ENCODE results near the gene SFTPA2.
"Not testable (repeated sequence)": the region's sequence is repeated elsewhere in the genome, so short reads cannot be mapped to it uniquely, and the experiment has no call there.

Gene SFTPA2

DNA sequence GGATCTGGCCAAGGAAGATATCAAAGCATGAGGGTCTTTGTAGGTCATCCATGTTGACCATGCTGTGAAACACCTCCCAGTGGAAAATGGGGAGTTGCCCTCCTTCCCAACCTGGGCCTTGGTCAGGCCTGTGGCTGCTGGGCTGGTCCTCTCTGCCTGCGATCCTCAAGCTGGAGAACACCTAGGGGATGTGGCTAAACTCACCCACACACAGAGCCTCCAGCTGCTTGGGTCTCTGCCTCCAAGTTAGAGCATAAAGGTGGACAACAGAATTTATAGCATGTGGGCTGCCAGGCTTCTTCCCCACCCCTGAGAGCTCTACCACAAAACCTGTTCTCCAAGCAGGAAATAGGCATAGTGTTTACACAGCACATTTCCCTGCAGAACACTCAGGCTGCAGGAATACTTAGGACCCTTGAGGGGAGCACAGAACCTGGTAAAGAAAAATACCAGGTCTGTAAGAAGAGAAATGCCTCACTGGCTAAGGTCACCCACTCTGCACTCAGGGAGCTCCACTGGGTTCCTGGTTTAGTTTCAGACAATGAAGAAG, at the start of gene SFTPA2:
Gene SFTPA2, minus strand, starts transcription at position 248 of the 550 bp plus-strand sequence. CDS start 924 bp downstream, outside the sequence.
- Histone ChIP-seq H3K4me3 (ENCODE audit: low read length in 2 of 2) (no peak within 1 kb of the TSS), H3K36me3 (ENCODE audit: control insufficient read depth in 2 of 2, insufficient read depth in 2 of 2, low read length in 2 of 2) (no peaks in the 10 kb centered on the region), H3K9ac (ENCODE audit: low read length in 2 of 2) (no peak within 1 kb of the TSS), H3K4me1 (ENCODE audit: control insufficient read depth, insufficient read depth, low read length) (peaks cover 3% of the 10 kb centered on the region), H3K27me3 (ENCODE audit: control insufficient read depth in 1 of 2, insufficient read depth in 2 of 2, low read length in 2 of 2) (peaks cover 0 to 8% of the 10 kb centered on the region in 2 donors), H3K9me3 (ENCODE audit: control insufficient read depth in 2 of 2, low read length in 2 of 2) (no peaks in the 10 kb centered on the region), H3K27ac (ENCODE audit: low read length) (no peak within 1 kb of the TSS)

DNA sequence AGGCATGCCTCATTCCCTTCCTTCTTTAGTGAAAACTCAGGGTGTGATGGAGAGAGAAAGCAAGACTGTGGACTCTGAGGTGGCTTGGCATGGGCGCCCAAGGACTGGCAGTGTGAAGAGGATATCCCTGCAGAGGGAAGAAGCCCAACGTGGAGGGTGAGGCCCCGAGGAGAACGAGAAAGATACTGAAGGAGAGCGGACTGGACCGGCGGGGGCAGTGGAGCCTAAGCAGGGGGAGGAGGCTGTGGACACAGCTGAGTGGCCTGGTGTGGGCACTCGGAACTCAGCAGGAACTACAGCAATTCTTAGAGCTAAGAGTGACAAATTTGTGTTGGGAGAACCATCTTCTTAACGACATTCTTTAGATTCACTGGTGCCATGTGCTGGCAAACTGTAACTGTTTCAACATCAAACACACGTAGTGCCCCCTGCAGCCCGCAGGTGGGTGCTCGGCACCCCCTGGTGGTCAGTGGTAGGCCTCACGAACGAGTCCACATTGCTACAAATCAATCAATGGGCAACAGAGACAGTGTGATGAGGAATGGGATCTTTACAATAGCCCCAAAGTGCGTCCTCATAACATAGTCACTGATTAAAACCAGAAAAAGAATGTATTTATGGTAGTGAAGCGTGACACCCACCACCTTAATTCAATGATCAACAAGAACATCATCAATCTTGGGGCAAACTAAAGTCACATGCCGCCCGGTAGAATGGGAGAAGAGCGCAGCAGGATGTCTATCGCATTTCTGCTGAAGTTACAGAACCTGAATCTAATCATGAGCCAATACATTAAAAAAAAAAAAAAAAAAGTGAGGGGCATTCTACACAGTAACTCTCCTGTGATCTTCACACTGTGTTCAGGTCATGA, 48.5 kb upstream of the SFTPA2 start:
- H3K4me3 ChIP-seq (ENCODE audit: low read length in 2 of 2): no peak overlapping the region
- no peaks in the 10 kb centered on the region for H3K36me3 ChIP-seq (ENCODE audit: control insufficient read depth in 2 of 2, insufficient read depth in 2 of 2, low read length in 2 of 2)
- H3K9ac ChIP-seq (ENCODE audit: low read length in 2 of 2): no peak overlapping the region
- no peaks in the 10 kb centered on the region for H3K4me1 ChIP-seq (ENCODE audit: control insufficient read depth, insufficient read depth, low read length)
- no peaks in the 10 kb centered on the region for H3K9me3 ChIP-seq (ENCODE audit: control insufficient read depth in 2 of 2, low read length in 2 of 2)
- H3K27ac ChIP-seq (ENCODE audit: low read length): no peak overlapping the region
- peaks cover 0 to 2% of the 10 kb centered on the region in 2 donors for H3K27me3 ChIP-seq (ENCODE audit: control insufficient read depth in 1 of 2, insufficient read depth in 2 of 2, low read length in 2 of 2)

DNA sequence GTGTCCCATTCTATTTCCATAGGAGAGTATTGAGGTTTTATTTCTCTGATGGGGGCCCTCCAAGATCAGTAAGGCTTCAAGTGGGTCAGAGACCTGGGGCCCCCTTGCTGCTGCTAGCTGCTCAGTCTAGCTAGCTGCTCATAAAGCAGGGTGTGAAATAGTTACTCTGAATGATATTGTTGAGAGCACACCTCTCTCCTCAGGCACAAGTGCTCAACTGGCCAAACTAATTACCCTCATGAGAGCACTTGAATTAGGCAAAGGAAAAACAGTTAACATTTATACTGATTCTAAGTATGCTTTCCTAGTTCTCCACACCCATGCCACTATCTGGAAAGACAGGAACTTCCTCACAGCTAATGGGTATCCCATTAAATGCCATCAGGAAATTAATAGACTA, 45.1 kb upstream of the SFTPA2 start:
- Histone ChIP-seq H3K27ac (ENCODE audit: low read length) (no peak overlapping the region), H3K4me3 (ENCODE audit: low read length in 2 of 2) (no peak overlapping the region), H3K4me1 (ENCODE audit: control insufficient read depth, insufficient read depth, low read length) (no peaks in the 10 kb centered on the region), H3K36me3 (ENCODE audit: control insufficient read depth in 2 of 2, insufficient read depth in 2 of 2, low read length in 2 of 2) (no peaks in the 10 kb centered on the region), H3K9me3 (ENCODE audit: control insufficient read depth in 2 of 2, low read length in 2 of 2) (peaks cover 2 to 5% of the 10 kb centered on the region in 2 donors), H3K27me3 (ENCODE audit: control insufficient read depth in 1 of 2, insufficient read depth in 2 of 2, low read length in 2 of 2) (peaks cover 0 to 2% of the 10 kb centered on the region in 2 donors), H3K9ac (ENCODE audit: low read length in 2 of 2) (no peak overlapping the region)

DNA sequence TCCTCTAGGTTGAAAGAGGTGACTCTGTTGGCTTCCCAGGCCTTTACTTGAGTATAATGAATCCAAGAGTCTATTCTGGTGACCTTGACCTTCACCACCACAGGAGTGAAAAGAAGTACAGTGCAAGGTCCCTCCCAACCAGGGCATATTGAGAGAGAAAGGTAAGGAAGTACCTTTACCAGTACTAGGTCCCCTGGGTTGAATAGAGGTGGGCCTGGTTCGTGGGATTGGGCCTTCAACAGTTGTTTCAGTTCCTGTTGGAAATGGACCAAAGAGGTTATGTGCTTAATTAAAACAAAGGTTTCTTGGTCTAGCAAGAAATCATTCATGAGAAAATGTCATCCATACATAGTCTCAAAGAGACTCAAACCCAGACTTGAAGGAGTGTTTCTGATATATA, 44.1 kb upstream of the SFTPA2 start:
- Histone ChIP-seq H3K9ac (ENCODE audit: low read length in 2 of 2) (no peak overlapping the region), H3K4me1 (ENCODE audit: control insufficient read depth, insufficient read depth, low read length) (no peaks in the 10 kb centered on the region), H3K9me3 (ENCODE audit: control insufficient read depth in 2 of 2, low read length in 2 of 2) (peaks cover 2 to 5% of the 10 kb centered on the region in 2 donors), H3K4me3 (ENCODE audit: low read length in 2 of 2) (no peak overlapping the region), H3K27me3 (ENCODE audit: control insufficient read depth in 1 of 2, insufficient read depth in 2 of 2, low read length in 2 of 2) (peaks cover 0 to 2% of the 10 kb centered on the region in 2 donors), H3K27ac (ENCODE audit: low read length) (no peak overlapping the region), H3K36me3 (ENCODE audit: control insufficient read depth in 2 of 2, insufficient read depth in 2 of 2, low read length in 2 of 2) (no peaks in the 10 kb centered on the region)

DNA sequence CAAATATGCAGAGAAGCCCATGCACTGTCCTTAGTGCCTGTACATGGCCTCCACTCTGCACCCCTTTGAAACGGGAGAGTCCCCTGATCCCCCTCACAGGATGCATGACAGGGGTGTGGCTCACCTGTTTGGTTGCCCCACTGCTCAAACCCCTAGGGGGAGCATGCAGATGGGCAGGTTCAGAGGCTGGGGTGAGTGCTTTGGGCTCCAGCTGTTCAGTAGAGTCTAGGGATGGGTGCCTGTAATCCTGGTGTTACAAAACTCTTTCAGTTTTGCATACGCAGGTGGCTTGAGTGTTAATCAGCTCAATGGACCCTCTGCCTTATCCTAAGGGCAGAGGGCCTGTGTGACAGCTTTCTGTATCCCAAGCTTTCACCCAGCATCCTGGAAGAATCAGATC, 42.7 kb upstream of the SFTPA2 start:
- Histone ChIP-seq H3K36me3 (ENCODE audit: control insufficient read depth in 2 of 2, insufficient read depth in 2 of 2, low read length in 2 of 2) (no peaks in the 10 kb centered on the region), H3K9me3 (ENCODE audit: control insufficient read depth in 2 of 2, low read length in 2 of 2) (peaks cover 2 to 5% of the 10 kb centered on the region in 2 donors), H3K4me1 (ENCODE audit: control insufficient read depth, insufficient read depth, low read length) (no peaks in the 10 kb centered on the region), H3K4me3 (ENCODE audit: low read length in 2 of 2) (no peak overlapping the region), H3K27ac (ENCODE audit: low read length) (no peak overlapping the region), H3K27me3 (ENCODE audit: control insufficient read depth in 1 of 2, insufficient read depth in 2 of 2, low read length in 2 of 2) (peaks cover 0 to 2% of the 10 kb centered on the region in 2 donors), H3K9ac (ENCODE audit: low read length in 2 of 2) (no peak overlapping the region)

DNA sequence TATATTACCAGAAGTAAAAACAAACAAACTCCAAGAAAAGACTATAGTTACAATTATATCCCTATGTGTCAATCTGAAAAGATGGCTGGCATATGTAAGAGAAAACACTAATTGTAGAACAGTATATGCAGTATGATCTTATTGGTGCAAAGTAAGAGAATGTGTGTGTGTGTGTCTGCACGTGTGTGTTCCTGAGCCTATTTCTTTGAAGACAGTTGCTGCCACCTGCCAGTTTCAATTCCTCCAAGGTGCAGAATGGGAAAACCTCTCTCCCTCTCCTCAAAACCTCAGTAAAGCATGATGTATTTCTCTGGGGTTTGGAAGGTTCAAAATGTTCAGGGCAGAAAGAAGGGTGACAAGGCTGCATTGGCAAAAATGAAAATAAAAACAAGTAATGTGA, 41.7 kb upstream of the SFTPA2 start:
- no peaks in the 10 kb centered on the region for H3K36me3 ChIP-seq (ENCODE audit: control insufficient read depth in 2 of 2, insufficient read depth in 2 of 2, low read length in 2 of 2)
- peaks cover 0 to 2% of the 10 kb centered on the region in 2 donors for H3K27me3 ChIP-seq (ENCODE audit: control insufficient read depth in 1 of 2, insufficient read depth in 2 of 2, low read length in 2 of 2)
- H3K27ac ChIP-seq (ENCODE audit: low read length): no peak overlapping the region
- H3K9me3 ChIP-seq (ENCODE audit: control insufficient read depth in 2 of 2, low read length in 2 of 2): peaks cover 2 to 10% of the 10 kb centered on the region in 2 donors
- H3K4me3 ChIP-seq (ENCODE audit: low read length in 2 of 2): no peak overlapping the region
- no peak overlapping the region for H3K9ac ChIP-seq (ENCODE audit: low read length in 2 of 2)
- H3K4me1 ChIP-seq (ENCODE audit: control insufficient read depth, insufficient read depth, low read length): no peaks in the 10 kb centered on the region

DNA sequence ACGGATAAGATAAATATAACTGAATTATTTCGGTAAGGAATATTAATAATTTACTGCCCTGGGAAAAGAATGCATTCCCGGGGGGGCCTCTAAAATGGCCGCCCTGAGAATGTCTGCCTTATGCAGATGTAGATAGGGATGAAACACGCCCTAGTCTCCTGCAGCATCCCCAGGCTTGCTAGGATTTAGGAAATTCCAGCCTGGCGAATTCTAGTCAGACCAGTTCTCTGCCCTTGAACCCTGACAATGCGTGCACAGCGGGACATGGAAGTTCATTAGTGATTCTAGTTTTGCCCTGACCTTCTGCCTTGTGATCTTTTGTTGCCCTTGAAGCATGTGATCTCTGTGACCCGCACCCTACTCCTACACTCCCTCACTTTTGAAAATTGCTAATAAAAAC, 39.4 kb upstream of the SFTPA2 start:
- H3K27me3 ChIP-seq (ENCODE audit: control insufficient read depth in 1 of 2, insufficient read depth in 2 of 2, low read length in 2 of 2); H3K4me1 ChIP-seq (ENCODE audit: control insufficient read depth, insufficient read depth, low read length); H3K36me3 ChIP-seq (ENCODE audit: control insufficient read depth in 2 of 2, insufficient read depth in 2 of 2, low read length in 2 of 2); H3K4me3 ChIP-seq (ENCODE audit: low read length in 2 of 2); H3K9ac ChIP-seq (ENCODE audit: low read length in 2 of 2); H3K27ac ChIP-seq (ENCODE audit: low read length); H3K9me3 ChIP-seq (ENCODE audit: control insufficient read depth in 2 of 2, low read length in 2 of 2): not testable (repeated sequence)

DNA sequence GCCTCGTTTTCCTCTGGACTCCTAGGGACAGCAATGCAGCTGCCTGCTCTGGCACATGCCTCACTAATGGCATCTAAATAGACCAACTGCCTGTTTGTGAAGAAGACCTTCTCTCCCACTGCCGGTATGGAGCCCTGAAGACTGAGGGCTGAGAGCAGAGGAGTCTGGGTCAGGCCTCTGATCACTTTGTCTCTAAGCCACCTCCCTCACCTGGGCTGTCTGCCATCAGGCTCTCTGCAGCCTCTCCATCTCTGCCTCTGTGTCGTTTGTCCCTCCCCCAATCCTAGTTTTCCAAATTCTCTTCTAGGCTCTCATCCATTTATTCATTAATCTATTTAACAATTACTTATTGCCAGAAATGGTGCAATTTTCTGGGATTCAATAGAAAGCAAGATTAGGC, 35.3 kb upstream of the SFTPA2 start:
- Histone ChIP-seq H3K4me3 (ENCODE audit: low read length in 2 of 2) (no peak overlapping the region), H3K9ac (ENCODE audit: low read length in 2 of 2) (no peak overlapping the region), H3K4me1 (ENCODE audit: control insufficient read depth, insufficient read depth, low read length) (no peaks in the 10 kb centered on the region), H3K27ac (ENCODE audit: low read length) (no peak overlapping the region), H3K9me3 (ENCODE audit: control insufficient read depth in 2 of 2, low read length in 2 of 2) (peaks cover 0 to 5% of the 10 kb centered on the region in 2 donors), H3K27me3 (ENCODE audit: control insufficient read depth in 1 of 2, insufficient read depth in 2 of 2, low read length in 2 of 2) (no peaks in the 10 kb centered on the region), H3K36me3 (ENCODE audit: control insufficient read depth in 2 of 2, insufficient read depth in 2 of 2, low read length in 2 of 2) (no peaks in the 10 kb centered on the region)

DNA sequence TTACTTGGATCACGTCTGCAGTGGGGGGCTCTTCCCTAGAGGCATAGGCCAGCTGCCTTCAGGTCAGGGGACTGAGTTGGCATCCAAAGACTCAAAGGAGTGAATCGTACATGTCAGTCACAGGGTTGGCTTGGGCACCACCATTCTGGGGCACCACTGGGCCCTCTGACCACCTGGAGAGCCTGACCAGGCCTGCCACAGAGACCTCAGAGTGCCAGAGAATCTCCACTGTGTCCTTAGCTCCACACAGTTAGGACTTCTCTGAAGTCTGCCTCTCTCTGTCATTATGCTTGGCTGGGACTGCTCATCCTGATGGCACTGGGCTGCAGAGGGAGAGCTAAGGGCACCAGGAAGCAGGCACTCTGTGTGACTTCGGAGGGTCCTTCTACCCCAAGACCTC, 34.4 kb upstream of the SFTPA2 start:
- not testable (repeated sequence) for H3K9ac ChIP-seq (ENCODE audit: low read length in 2 of 2); H3K27me3 ChIP-seq (ENCODE audit: control insufficient read depth in 1 of 2, insufficient read depth in 2 of 2, low read length in 2 of 2); H3K4me3 ChIP-seq (ENCODE audit: low read length in 2 of 2); H3K36me3 ChIP-seq (ENCODE audit: control insufficient read depth in 2 of 2, insufficient read depth in 2 of 2, low read length in 2 of 2); H3K27ac ChIP-seq (ENCODE audit: low read length); H3K9me3 ChIP-seq (ENCODE audit: control insufficient read depth in 2 of 2, low read length in 2 of 2); H3K4me1 ChIP-seq (ENCODE audit: control insufficient read depth, insufficient read depth, low read length)

DNA sequence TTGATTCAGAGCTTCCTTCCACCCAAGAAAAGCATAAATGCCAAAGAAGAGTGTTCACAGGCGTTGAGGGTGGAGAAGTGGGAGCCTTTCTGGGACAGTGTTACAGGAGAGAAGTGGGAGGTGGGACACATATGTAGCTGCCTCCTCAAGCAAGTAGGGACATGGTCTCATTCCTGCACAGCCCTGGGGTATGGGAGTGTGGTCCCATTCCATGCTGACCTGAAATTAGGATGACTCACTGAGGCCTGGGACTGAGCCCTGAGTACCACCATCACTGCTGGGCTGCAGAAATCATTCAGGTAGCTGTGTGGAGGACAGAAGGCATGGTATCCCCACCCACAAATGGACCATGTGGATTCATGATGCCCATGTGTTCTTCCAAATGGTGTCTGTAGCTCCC, 33.2 kb upstream of the SFTPA2 start:
- Histone ChIP-seq H3K9ac (ENCODE audit: low read length in 2 of 2) (no peak overlapping the region), H3K36me3 (ENCODE audit: control insufficient read depth in 2 of 2, insufficient read depth in 2 of 2, low read length in 2 of 2) (no peaks in the 10 kb centered on the region)

DNA sequence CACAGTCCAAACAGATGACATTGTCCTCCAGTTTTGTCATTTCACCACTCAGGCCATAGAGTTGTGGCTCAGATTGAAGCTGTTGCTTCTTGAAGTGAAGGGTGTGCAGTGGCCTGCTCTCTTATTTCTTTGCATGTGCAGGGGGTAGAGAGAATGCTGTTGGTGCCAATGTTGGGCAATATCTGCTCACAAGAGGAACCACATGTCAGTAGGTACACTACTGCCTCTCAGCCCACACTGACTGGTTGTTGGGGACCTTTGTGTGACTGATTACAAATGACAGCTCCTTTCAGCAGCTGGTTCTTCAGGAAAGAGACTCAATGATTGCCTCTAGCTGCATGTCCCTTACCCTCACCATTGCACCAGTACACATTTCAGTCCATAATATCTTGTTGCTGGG, 28.6 kb upstream of the SFTPA2 start:
- no peak overlapping the region for H3K9ac ChIP-seq (ENCODE audit: low read length in 2 of 2)
- H3K36me3 ChIP-seq (ENCODE audit: control insufficient read depth in 2 of 2, insufficient read depth in 2 of 2, low read length in 2 of 2): no peaks in the 10 kb centered on the region
- no peaks in the 10 kb centered on the region for H3K4me1 ChIP-seq (ENCODE audit: control insufficient read depth, insufficient read depth, low read length)
- H3K27me3 ChIP-seq (ENCODE audit: control insufficient read depth in 1 of 2, insufficient read depth in 2 of 2, low read length in 2 of 2): peaks cover 0 to 2% of the 10 kb centered on the region in 2 donors
- no peak overlapping the region for H3K27ac ChIP-seq (ENCODE audit: low read length)
- H3K9me3 ChIP-seq (ENCODE audit: control insufficient read depth in 2 of 2, low read length in 2 of 2): no peaks in the 10 kb centered on the region
- no peak overlapping the region for H3K4me3 ChIP-seq (ENCODE audit: low read length in 2 of 2)

More for the DNA sequence above, 33.2 kb upstream of the SFTPA2 start:
- Histone ChIP-seq H3K4me1 (ENCODE audit: control insufficient read depth, insufficient read depth, low read length) (no peaks in the 10 kb centered on the region), H3K27me3 (ENCODE audit: control insufficient read depth in 1 of 2, insufficient read depth in 2 of 2, low read length in 2 of 2) (no peaks in the 10 kb centered on the region), H3K27ac (ENCODE audit: low read length) (no peak overlapping the region), H3K4me3 (ENCODE audit: low read length in 2 of 2) (no peak overlapping the region), H3K9me3 (ENCODE audit: control insufficient read depth in 2 of 2, low read length in 2 of 2) (peaks cover 0 to 5% of the 10 kb centered on the region in 2 donors)

All from stomach smooth muscle (tissue), 2 donors.